T-helper 9 cell (primary cell): ENCODE measurements around the gene PTPRJ.

Source experiments
- DNase-seq: peaks from one replicate; pipeline ENCODE4 v3.0.0-alpha.2; 2020

Gene PTPRJ

GRCh38 chr11:47997063-47998053, 17.0 kb downstream of the PTPRJ start:
- no peak for DNase-seq

GRCh38 chr11:47998345-47998732, 18.0 kb downstream of the PTPRJ start:
- DNase-seq: no peak

GRCh38 chr11:47998733-47999359, 18.5 kb downstream of the PTPRJ start:
- DNase-seq: no peak

- DNase-seq: no peak
These were observed 20.1 kb downstream of the PTPRJ start for GRCh38 chr11:48000432-48000831.

- DNase-seq: peak; percentile 68
These were observed 21.2 kb downstream of the PTPRJ start for GRCh38 chr11:48001438-48002021.

GRCh38 chr11:48002561-48002960, 22.2 kb downstream of the PTPRJ start:
- no peak for DNase-seq

- no peak for DNase-seq
These were observed 23.6 kb downstream of the PTPRJ start for GRCh38 chr11:48003926-48004325.

GRCh38 chr11:48004456-48004855, 24.1 kb downstream of the PTPRJ start:
- DNase-seq: no peak

GRCh38 chr11:48005136-48005535, 24.8 kb downstream of the PTPRJ start:
- DNase-seq: no peak

GRCh38 chr11:48005831-48006270, 25.5 kb downstream of the PTPRJ start:
- DNase-seq: no peak

GRCh38 chr11:48006301-48006992, 26.1 kb downstream of the PTPRJ start:
- no peak for DNase-seq

GRCh38 chr11:48007677-48008076, 27.3 kb downstream of the PTPRJ start:
- no peak for DNase-seq

- DNase-seq: no peak
These were observed 28.6 kb downstream of the PTPRJ start for GRCh38 chr11:48008951-48009270.

GRCh38 chr11:48011102-48011797, 30.9 kb downstream of the PTPRJ start:
- no peak for DNase-seq

GRCh38 chr11:48011798-48012391, 31.5 kb downstream of the PTPRJ start:
- DNase-seq: peak; percentile 45

GRCh38 chr11:48013269-48013901, 33.0 kb downstream of the PTPRJ start:
- DNase-seq: peak; percentile 48

- no peak for DNase-seq
These were observed 34.6 kb downstream of the PTPRJ start for GRCh38 chr11:48014917-48015316.

GRCh38 chr11:48017105-48017830, 36.9 kb downstream of the PTPRJ start:
- DNase-seq: peak; percentile 29

- no peak for DNase-seq
These were observed 37.6 kb downstream of the PTPRJ start for GRCh38 chr11:48017831-48018527.
